ENCODE data around the gene FRMD7. TPM values are rescaled to one million over a fixed set of nuclear protein-coding genes. Genes with fewer than 3 reads are reported as not detected.

Gene FRMD7
- total RNA-seq, 2 experiments from 2014 or later = not detected

GRCh38 chrX:132068405-132068804 is 59.4 kb downstream of the FRMD7 start:
- CTCF ChIA-PET = no interaction called here
- intact Hi-C loops (cut with DNase I, micrococcal nuclease) = loop anchor here in 1 of 2 experiments (5.0 kb wide), 1 partner anchor 46 kb away; the partner anchor contains the start of gene STK26
- H3K27ac ChIP-seq (ENCODE audit: low read depth in 1 of 2, low read length in 2 of 2) = no peak overlapping the region

GRCh38 chrX:132063862-132064261 is 64.0 kb downstream of the FRMD7 start:
- Mint-ChIP-seq H3K27ac (no peak overlapping the region), H3K36me3 (ENCODE audit: low read depth) (peaks cover 47% of the 10 kb centered on the region), H3K9me3 (no peaks in the 10 kb centered on the region), H3K4me3 (no peak overlapping the region), H3K27me3 (no peaks in the 10 kb centered on the region), H3K4me1 (ENCODE audit: low read depth) (peaks cover 10% of the 10 kb centered on the region)
- POLR2A ChIA-PET = no interaction called here
- Histone ChIP-seq H3K4me1 (ENCODE audit: insufficient read depth, low read length) (no peaks in the 10 kb centered on the region), H3K27me3 (ENCODE audit: control insufficient read depth in 1 of 2, insufficient read depth in 2 of 2, low read length in 2 of 2) (no peaks in the 10 kb centered on the region), H3K9me3 (ENCODE audit: control insufficient read depth in 1 of 2, insufficient read depth in 1 of 2, low read length in 2 of 2) (no peaks in the 10 kb centered on the region), H3K4me3 (ENCODE audit: low read length) (no peak overlapping the region), H3K36me3 (ENCODE audit: insufficient read depth, low read length) (peaks cover 12% of the 10 kb centered on the region), H3K27ac (ENCODE audit: low read depth in 1 of 2, low read length in 2 of 2) (no peak overlapping the region)
- ATAC-seq (ENCODE audit: poor library complexity) = no peak
- intact Hi-C loops (cut with DNase I, micrococcal nuclease) = no loop called here
- DNase-seq = no peak
- CTCF ChIA-PET = no interaction called here
- no peak for TF ChIP-seq CTCF (IDR thresholded peaks at IDR 0.05)

More at GRCh38 chrX:132068405-132068804, 59.4 kb downstream of the FRMD7 start:
- ATAC-seq (ENCODE audit: poor library complexity) (no peak), DNase-seq (no peak)
- H3K9me3 Mint-ChIP-seq = no peaks in the 10 kb centered on the region
- Histone ChIP-seq H3K27me3 (ENCODE audit: control insufficient read depth in 1 of 2, insufficient read depth in 2 of 2, low read length in 2 of 2) (no peaks in the 10 kb centered on the region), H3K9me3 (ENCODE audit: control insufficient read depth in 1 of 2, insufficient read depth in 1 of 2, low read length in 2 of 2) (no peaks in the 10 kb centered on the region), H3K4me1 (ENCODE audit: insufficient read depth, low read length) (no peaks in the 10 kb centered on the region), H3K4me3 (ENCODE audit: low read length) (no peak overlapping the region), H3K36me3 (ENCODE audit: insufficient read depth, low read length) (peaks cover 25% of the 10 kb centered on the region)
- no peak for TF ChIP-seq CTCF (IDR thresholded peaks at IDR 0.05)
- peaks cover 52% of the 10 kb centered on the region for H3K36me3 Mint-ChIP-seq (ENCODE audit: low read depth)
- POLR2A ChIA-PET = interaction anchor here (0.6 to 0.7 kb wide), 2 partner anchors 8 to 40 kb away, joined by 3 read pairs; no protein-coding TSS in a partner anchor
- H3K27me3 Mint-ChIP-seq = no peaks in the 10 kb centered on the region
- no peak overlapping the region for H3K27ac Mint-ChIP-seq
- no peak overlapping the region for H3K4me3 Mint-ChIP-seq
- no peaks in the 10 kb centered on the region for H3K4me1 Mint-ChIP-seq (ENCODE audit: low read depth)

GRCh38 chrX:132063334-132063733 is 64.5 kb downstream of the FRMD7 start:
- ChIA-PET CTCF (no interaction called here), POLR2A (no interaction called here)
- Mint-ChIP-seq H3K36me3 (ENCODE audit: low read depth) (peaks cover 42% of the 10 kb centered on the region), H3K9me3 (no peaks in the 10 kb centered on the region), H3K4me1 (ENCODE audit: low read depth) (peaks cover 10% of the 10 kb centered on the region), H3K4me3 (no peak overlapping the region), H3K27me3 (no peaks in the 10 kb centered on the region), H3K27ac (no peak overlapping the region)
- Histone ChIP-seq H3K36me3 (ENCODE audit: insufficient read depth, low read length) (peaks cover 7% of the 10 kb centered on the region), H3K27me3 (ENCODE audit: control insufficient read depth in 1 of 2, insufficient read depth in 2 of 2, low read length in 2 of 2) (no peaks in the 10 kb centered on the region), H3K9me3 (ENCODE audit: control insufficient read depth in 1 of 2, insufficient read depth in 1 of 2, low read length in 2 of 2) (no peaks in the 10 kb centered on the region), H3K27ac (ENCODE audit: low read depth in 1 of 2, low read length in 2 of 2) (no peak overlapping the region), H3K4me1 (ENCODE audit: insufficient read depth, low read length) (no peaks in the 10 kb centered on the region), H3K4me3 (ENCODE audit: low read length) (no peak overlapping the region)
- no peak for ATAC-seq (ENCODE audit: poor library complexity)
- intact Hi-C loops (cut with DNase I, micrococcal nuclease) = no loop called here
- no peak for DNase-seq
- TF ChIP-seq CTCF (IDR thresholded peaks at IDR 0.05) = no peak
